Nephron progenitor cell (in vitro differentiated cells): Measurements from ENCODE around the gene PMP22.

ENCODE experiments used
- DNase-seq: peaks from one replicate; pipeline ENCODE4 v3.0.0; 2021
- H3K27ac Mint-ChIP-seq: 2 replicates; pipeline ENCODE4 v1.8.0; 2021; ENCODE audit warnings: mild to moderate bottlenecking, moderate library complexity, mixed read lengths
- H3K27me3 Mint-ChIP-seq: 2 replicates; pipeline ENCODE4 v1.8.0; 2021; ENCODE audit warnings: mild to moderate bottlenecking, low read depth, mixed read lengths; ENCODE audit not compliant: poor library complexity
- H3K36me3 Mint-ChIP-seq: 2 replicates; pipeline ENCODE4 v1.8.0; 2021; ENCODE audit warnings: low read depth, mixed read lengths
- H3K4me1 Mint-ChIP-seq: 2 replicates; pipeline ENCODE4 v1.8.0; 2021; ENCODE audit warnings: mixed read lengths
- H3K4me3 Mint-ChIP-seq: 2 replicates; pipeline ENCODE4 v1.8.0; 2021; ENCODE audit warnings: mild to moderate bottlenecking, moderate library complexity, mixed read lengths
- H3K9me3 Mint-ChIP-seq: 2 replicates; pipeline ENCODE4 v1.8.0; 2021; ENCODE audit warnings: mild to moderate bottlenecking, moderate library complexity, mixed read lengths
- CTCF ChIP-seq: fragments of 200-600 bp; sonication (generic); IDR thresholded peaks from 2 replicates; pipeline ENCODE4 v1.5.0; 2021; ENCODE audit warnings: antibody characterized with exemption

Gene PMP22

GRCh38 chr17:15238057-15238456 is 27.1 kb downstream of the PMP22 start:
- no peak overlapping the region for H3K4me3 Mint-ChIP-seq
- TF ChIP-seq CTCF: no peak
- peaks cover 8% of the 10 kb centered on the region for H3K36me3 Mint-ChIP-seq
- H3K27ac Mint-ChIP-seq: no peak overlapping the region
- no peaks in the 10 kb centered on the region for H3K4me1 Mint-ChIP-seq
- DNase-seq: no peak
- peaks cover 5% of the 10 kb centered on the region for H3K27me3 Mint-ChIP-seq
- peaks cover 11% of the 10 kb centered on the region for H3K9me3 Mint-ChIP-seq

- Mint-ChIP-seq H3K36me3 (no peaks in the 10 kb centered on the region), H3K4me3 (no peak overlapping the region), H3K27me3 (peaks cover 5% of the 10 kb centered on the region), H3K4me1 (peaks cover 5% of the 10 kb centered on the region), H3K9me3 (peaks cover 1% of the 10 kb centered on the region), H3K27ac (no peak overlapping the region)
- TF ChIP-seq CTCF: no peak
- DNase-seq: no peak
These were observed 28.1 kb downstream of the PMP22 start for GRCh38 chr17:15237106-15237425.

- peaks cover 5% of the 10 kb centered on the region for H3K27me3 Mint-ChIP-seq
- TF ChIP-seq CTCF: no peak
- H3K27ac Mint-ChIP-seq: no peak overlapping the region
- H3K36me3 Mint-ChIP-seq: no peaks in the 10 kb centered on the region
- no peak for DNase-seq
- no peaks in the 10 kb centered on the region for H3K9me3 Mint-ChIP-seq
- no peak overlapping the region for H3K4me3 Mint-ChIP-seq
- peaks cover 5% of the 10 kb centered on the region for H3K4me1 Mint-ChIP-seq
These were observed 28.6 kb downstream of the PMP22 start for GRCh38 chr17:15236281-15237105.

GRCh38 chr17:15233971-15234370 is 31.2 kb downstream of the PMP22 start:
- no peak for TF ChIP-seq CTCF
- Mint-ChIP-seq H3K4me1 (peaks cover 5% of the 10 kb centered on the region), H3K27ac (no peak overlapping the region), H3K9me3 (no peaks in the 10 kb centered on the region), H3K36me3 (no peaks in the 10 kb centered on the region), H3K4me3 (no peak overlapping the region), H3K27me3 (peaks cover 8% of the 10 kb centered on the region)
- no peak for DNase-seq

GRCh38 chr17:15233022-15233805 is 31.9 kb downstream of the PMP22 start:
- Mint-ChIP-seq H3K27me3 (peaks cover 8% of the 10 kb centered on the region), H3K9me3 (no peaks in the 10 kb centered on the region), H3K4me1 (peaks cover 5% of the 10 kb centered on the region), H3K4me3 (no peak overlapping the region), H3K27ac (no peak overlapping the region), H3K36me3 (no peaks in the 10 kb centered on the region)
- TF ChIP-seq CTCF: no peak
- DNase-seq: no peak
